GM18951 (cell line): ENCODE data around the gene COL1A2.

Experiments used
- POLR2A ChIP-seq: IDR thresholded peaks from 4 replicates; pipeline ENCODE4 v1.6.1; 2011; ENCODE audit warnings: mild to moderate bottlenecking; ENCODE audit not compliant: insufficient read length, insufficient read depth; ENCODE audit errors: extremely low read depth
- in situ Hi-C: fragments of 300-500 bp; cut with MboI; formaldehyde crosslinking; loops from one replicate; pipeline ENCODE4 v1.12.0; 2022; ENCODE audit warnings: low sequenced_read_pairs, mixed read lengths, inconsistent platforms; ENCODE audit not compliant: unreplicated experiment

The COL1A2 gene

DNA sequence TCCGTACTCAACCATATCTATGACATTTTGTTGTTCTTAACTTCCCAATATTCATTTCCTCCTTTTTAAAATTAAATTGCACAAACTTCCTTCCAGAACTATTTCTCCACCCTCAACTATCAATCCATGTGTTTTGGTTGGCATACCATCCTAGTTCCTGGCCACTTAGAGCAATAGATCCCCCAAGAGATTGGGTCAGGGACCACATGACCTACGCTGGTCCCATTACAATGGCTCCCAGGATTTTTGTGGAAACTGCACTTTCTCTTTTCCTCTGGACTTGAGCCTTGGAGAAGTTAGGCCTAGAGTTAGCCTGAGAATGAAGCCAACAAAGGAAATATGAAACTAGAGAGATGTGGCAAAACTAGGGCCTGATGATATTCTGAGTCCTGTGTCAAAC, 59.2 kb downstream of the COL1A2 start:
- in situ Hi-C loops: no loop called here
- TF ChIP-seq POLR2A: no peak

- in situ Hi-C loops: no loop called here
- TF ChIP-seq POLR2A: no peak
Measured at GRCh38 chr7:94458041-94458440, 63.3 kb downstream of the COL1A2 start.

GRCh38 chr7:94466516-94466915, 71.8 kb downstream of the COL1A2 start:
- TF ChIP-seq POLR2A: no peak
- in situ Hi-C loops: no loop called here

GRCh38 chr7:94471604-94472003, 76.9 kb downstream of the COL1A2 start:
- TF ChIP-seq POLR2A: no peak
- in situ Hi-C loops: no loop called here

- TF ChIP-seq POLR2A: no peak
- in situ Hi-C loops: no loop called here
Measured at GRCh38 chr7:94472608-94473007, 77.9 kb downstream of the COL1A2 start.

GRCh38 chr7:94476251-94476840, 81.7 kb downstream of the COL1A2 start:
- in situ Hi-C loops: no loop called here
- TF ChIP-seq POLR2A: no peak

DNA sequence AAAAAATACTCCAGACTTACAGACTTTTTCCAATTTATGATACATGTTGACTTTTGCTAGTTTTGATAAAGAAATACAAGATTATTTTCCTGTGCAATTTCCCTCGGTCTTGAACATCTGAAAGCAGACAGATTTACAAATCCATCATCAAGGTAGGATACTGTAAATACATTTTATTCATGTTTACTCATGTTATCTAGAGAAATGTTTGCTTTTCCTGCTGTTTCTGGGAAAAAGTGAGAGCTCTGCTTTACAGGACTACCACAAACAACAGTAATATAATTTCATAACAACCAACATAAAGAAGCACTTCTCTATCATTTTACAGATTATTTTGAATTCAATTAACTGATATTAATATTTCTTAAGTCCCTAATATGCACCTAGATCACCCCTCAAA, 83.2 kb downstream of the COL1A2 start:
- in situ Hi-C loops: no loop called here

GRCh38 chr7:94478648-94479214, 84.0 kb downstream of the COL1A2 start:
- in situ Hi-C loops: no loop called here

More for the DNA sequence above, 83.2 kb downstream of the COL1A2 start:
- no peak for TF ChIP-seq POLR2A

More at GRCh38 chr7:94478648-94479214, 84.0 kb downstream of the COL1A2 start:
- TF ChIP-seq POLR2A: no peak
